Measurements from ENCODE around the gene KLHL29. TPM values are rescaled to one million over a fixed set of nuclear protein-coding genes. Genes with fewer than 3 reads are reported as not detected.

The KLHL29 gene
- polyA plus RNA-seq, 1 of the 3 experiments (the other 2 are of a cell fraction): 4.6 TPM

GRCh38 chr2:23549051-23549450 lies 164.1 kb downstream of the KLHL29 start:
- no peaks in the 10 kb centered on the region for H4K20me1 ChIP-seq (ENCODE audit: insufficient read depth)
- H3K4me1 ChIP-seq (ENCODE audit: control insufficient read depth in 1 of 2, insufficient read depth in 2 of 2, low read depth in 1 of 2, low read length in 1 of 2): peaks cover 43 to 75% of the 10 kb centered on the region in 2 experiments; a peak in 3 of 4 replicates
- no peak overlapping the region for H3K4me3 ChIP-seq (ENCODE audit: low read depth in 2 of 2, low read length in 1 of 2)
- ChIA-PET POLR2A (no interaction called here), CTCF (interaction anchor here (1.3 to 2.6 kb wide), 2 partner anchors 17 to 145 kb away, joined by 6 to 8 read pairs; no protein-coding TSS in a partner anchor)
- no peaks in the 10 kb centered on the region for H3K27me3 ChIP-seq (ENCODE audit: insufficient read depth)
- H3K36me3 ChIP-seq (replicated peaks in 1 of 2; ENCODE audit: control insufficient read depth in 1 of 2, insufficient read depth in 2 of 2, low read length in 1 of 2): no peaks in the 10 kb centered on the region
- DNase-seq: no peak
- 82% methylated on average over 7 of the region's 7 CpGs for WGBS (ENCODE audit: low lambda C conversion rate)
- H2AFZ ChIP-seq (ENCODE audit: low read depth): no peak overlapping the region
- H3K79me2 ChIP-seq (ENCODE audit: insufficient read depth): no peaks in the 10 kb centered on the region
- H3K9ac ChIP-seq: no peak overlapping the region
- no peak for TF ChIP-seq SMC3 (IDR thresholded peaks at IDR 0.05; ENCODE audit: low read depth, low read length)
- peak; percentile 26; the same call in 1 of the 2 replicates for TF ChIP-seq GATA2 (CRISPR knock-in tag; IDR thresholded peaks at IDR 0.05)
- TF ChIP-seq RFX5 (IDR thresholded peaks at IDR 0.05; ENCODE audit: low read length): no peak
- peak; percentile 31; the same call in 1 of the 2 replicates for TF ChIP-seq FOXJ3 (CRISPR knock-in tag; IDR thresholded peaks at IDR 0.05)
- no peak for TF ChIP-seq MEF2A (IDR thresholded peaks at IDR 0.05; ENCODE audit: borderline replicate concordance, low read depth)
- TF ChIP-seq GABPA (IDR thresholded peaks at IDR 0.05; ENCODE audit: low read depth): no peak
- TF ChIP-seq RXRA (IDR thresholded peaks at IDR 0.05; ENCODE audit: borderline replicate concordance, low read depth): no peak
- peak overlapping the region in 1 of 2 experiments; percentile 82; a peak in 3 of 4 replicates for H3K27ac ChIP-seq (ENCODE audit: low read depth in 2 of 2, low read length in 1 of 2)
- no peaks in the 10 kb centered on the region for H3K9me3 ChIP-seq
- no peaks in the 10 kb centered on the region for H3F3A ChIP-seq (replicated peaks; ENCODE audit: insufficient read depth)
- no peaks in the 10 kb centered on the region for H3K9me2 ChIP-seq
- H3K4me2 ChIP-seq: peak overlapping the region; percentile 67

GRCh38 chr2:23549821-23550530 lies 165.0 kb downstream of the KLHL29 start:
- TF ChIP-seq EP300 (IDR thresholded peaks at IDR 0.05; ENCODE audit: borderline replicate concordance in 1 of 2, low read depth in 1 of 2, low read length in 1 of 2): no peak
- peak; percentile 41; the same call in 1 of the 2 replicates for TF ChIP-seq FOSL2 (IDR thresholded peaks at IDR 0.05; ENCODE audit: borderline replicate concordance, low read depth)
- 0 out of 2 replicates have a peak, but pooled peaks have one; percentile 30 for TF ChIP-seq TCF12 (IDR thresholded peaks at IDR 0.05)
- H2AFZ ChIP-seq (ENCODE audit: low read depth): no peak overlapping the region
- no peak for DNase-seq
- H3K9me2 ChIP-seq: no peaks in the 10 kb centered on the region
- H3K27me3 ChIP-seq (ENCODE audit: insufficient read depth): no peaks in the 10 kb centered on the region
- H3K9me3 ChIP-seq: no peaks in the 10 kb centered on the region
- CTCF ChIA-PET: interaction anchor here (0.9 to 2.6 kb wide), 3 partner anchors 16 to 146 kb away, joined by 3 to 8 read pairs (median 6); no protein-coding TSS in a partner anchor
- H3K4me2 ChIP-seq: peak overlapping the region; percentile 67
- H3K27ac ChIP-seq (ENCODE audit: low read depth in 2 of 2, low read length in 1 of 2): peak overlapping the region; percentile 65 to 82; a peak in 3 of 4 replicates
- peak overlapping the region; percentile 26 for H3K9ac ChIP-seq
- no peaks in the 10 kb centered on the region for H3F3A ChIP-seq (replicated peaks; ENCODE audit: insufficient read depth)
- H3K36me3 ChIP-seq (replicated peaks in 1 of 2; ENCODE audit: control insufficient read depth in 1 of 2, insufficient read depth in 2 of 2, low read length in 1 of 2): no peaks in the 10 kb centered on the region
- WGBS (ENCODE audit: low lambda C conversion rate): 74% methylated on average over 16 of the region's 16 CpGs
- H3K4me1 ChIP-seq (ENCODE audit: control insufficient read depth in 1 of 2, insufficient read depth in 2 of 2, low read depth in 1 of 2, low read length in 1 of 2): peaks cover 41 to 76% of the 10 kb centered on the region in 2 experiments; a peak in 3 of 4 replicates
- H3K4me3 ChIP-seq (ENCODE audit: low read depth in 2 of 2, low read length in 1 of 2): no peak overlapping the region
- H3K79me2 ChIP-seq (ENCODE audit: insufficient read depth): no peaks in the 10 kb centered on the region
- POLR2A ChIA-PET: no interaction called here
- no peaks in the 10 kb centered on the region for H4K20me1 ChIP-seq (ENCODE audit: insufficient read depth)

GRCh38 chr2:23550553-23550952 lies 165.6 kb downstream of the KLHL29 start:
- Histone ChIP-seq H3K9ac (no peak overlapping the region), H3K27me3 (ENCODE audit: insufficient read depth) (no peaks in the 10 kb centered on the region), H4K20me1 (ENCODE audit: insufficient read depth) (no peaks in the 10 kb centered on the region), H3F3A (replicated peaks; ENCODE audit: insufficient read depth) (no peaks in the 10 kb centered on the region), H3K27ac (ENCODE audit: low read depth in 2 of 2, low read length in 1 of 2) (peak overlapping the region in 1 of 2 experiments; percentile 65; a peak in 3 of 4 replicates), H3K9me3 (no peaks in the 10 kb centered on the region), H3K4me1 (ENCODE audit: control insufficient read depth in 1 of 2, insufficient read depth in 2 of 2, low read depth in 1 of 2, low read length in 1 of 2) (peaks cover 35 to 71% of the 10 kb centered on the region in 2 experiments; a peak in 3 of 4 replicates), H3K36me3 (replicated peaks in 1 of 2; ENCODE audit: control insufficient read depth in 1 of 2, insufficient read depth in 2 of 2, low read length in 1 of 2) (no peaks in the 10 kb centered on the region), H3K4me2 (peak overlapping the region; percentile 67; the same call in 1 of the 2 replicates), H3K9me2 (no peaks in the 10 kb centered on the region), H3K79me2 (ENCODE audit: insufficient read depth) (no peaks in the 10 kb centered on the region), H3K4me3 (ENCODE audit: low read depth in 2 of 2, low read length in 1 of 2) (no peak overlapping the region), H2AFZ (ENCODE audit: low read depth) (no peak overlapping the region)
- no peak for DNase-seq
- ChIA-PET CTCF (interaction anchor here (0.9 kb wide), 1 partner anchor 146 kb away, joined by 3 read pairs; no protein-coding TSS in a partner anchor), POLR2A (no interaction called here)
- 80% methylated on average over 7 of the region's 7 CpGs for WGBS (ENCODE audit: low lambda C conversion rate)
- TF ChIP-seq TCF12 (IDR thresholded peaks at IDR 0.05) (no peak), MAX (IDR thresholded peaks at IDR 0.05; ENCODE audit: low read depth) (no peak), CTCF (IDR thresholded peaks at IDR 0.05) (no peak), POLR2AphosphoS5 (IDR thresholded peaks at IDR 0.05; ENCODE audit: low read depth, low read length) (no peak), CHD2 (IDR thresholded peaks at IDR 0.05; ENCODE audit: low read length, partially characterized antibody) (no peak), EP300 (IDR thresholded peaks at IDR 0.05; ENCODE audit: borderline replicate concordance in 1 of 2, low read depth in 1 of 2, low read length in 1 of 2) (no peak), USF1 (IDR thresholded peaks at IDR 0.05; ENCODE audit: borderline replicate concordance, low read depth) (no peak), EZH2phosphoT487 (IDR thresholded peaks at IDR 0.05; ENCODE audit: borderline replicate concordance, low read depth) (no peak)

Measured in SK-N-SH (cell line).